ENCODE data around the gene CYP2U1.
"Not testable (repeated sequence)": the region's sequence is repeated elsewhere in the genome, so short reads cannot be mapped to it uniquely, and the experiment has no call there.

CYP2U1 gene

DNA sequence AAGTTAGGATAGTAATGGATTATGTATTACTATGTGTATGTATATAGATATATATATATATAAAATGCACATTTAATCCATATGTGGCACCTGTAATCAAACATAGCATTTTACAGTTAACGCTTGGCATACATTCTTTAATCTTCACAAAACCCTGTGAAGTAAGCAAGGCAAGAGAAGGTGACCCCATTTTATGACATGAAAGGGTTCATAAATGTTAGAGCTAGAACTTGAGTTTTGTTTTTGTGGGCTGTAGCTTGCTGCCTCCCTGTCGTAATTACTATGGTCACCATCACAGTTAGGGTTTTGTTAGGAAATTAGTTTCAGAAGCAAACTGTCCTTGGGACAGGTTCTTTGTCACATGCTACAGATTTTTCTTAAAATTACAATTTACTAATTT is 13.8 kb upstream of the CYP2U1 start:
- DNase-seq (ENCODE audit: low read depth, low spot score): no peak

DNA sequence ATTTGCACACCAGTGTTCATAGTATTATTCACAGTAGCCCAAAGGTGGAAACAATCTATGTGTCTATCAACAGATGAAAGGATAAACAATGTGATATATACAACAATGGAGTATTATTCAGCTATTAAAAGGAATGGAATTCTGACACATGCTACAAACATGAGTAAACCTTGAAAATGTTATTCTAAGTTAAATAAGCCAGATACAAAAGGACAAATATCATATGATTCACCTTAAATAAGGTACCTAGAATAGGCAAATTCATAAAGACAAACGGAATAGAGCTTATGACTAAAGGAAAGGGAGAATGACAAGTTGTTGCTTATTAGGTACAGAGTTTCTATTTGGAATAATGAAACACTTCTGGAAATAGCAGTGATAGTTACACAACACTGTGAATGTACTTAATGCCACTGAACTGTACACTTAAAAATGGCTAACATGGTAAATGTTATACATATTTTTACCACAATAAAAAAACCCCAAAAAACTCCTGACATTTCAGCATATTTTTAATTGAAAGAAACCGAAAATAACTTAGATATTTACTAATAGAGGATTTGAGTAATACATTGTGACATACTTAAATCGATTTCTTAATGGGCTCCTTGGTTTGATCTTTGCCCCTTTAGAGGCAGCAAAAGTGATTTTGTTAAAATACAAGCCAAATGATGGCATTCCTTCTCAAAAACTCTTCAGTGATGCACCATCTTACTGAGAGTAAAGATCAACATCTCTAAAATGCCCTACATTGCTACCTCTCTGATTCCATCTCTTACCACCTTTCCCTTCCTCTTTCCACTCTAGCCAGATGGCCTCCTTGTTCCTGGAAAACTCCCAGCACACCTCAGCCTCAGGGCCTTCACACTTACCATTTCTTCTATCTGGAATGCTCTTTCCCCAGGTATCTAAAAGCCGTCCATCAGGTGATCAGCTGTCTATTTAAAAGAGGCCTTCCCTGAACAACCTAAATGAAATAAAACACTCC is 8.6 kb upstream of the CYP2U1 start:
- no peak for DNase-seq (ENCODE audit: low read depth, low spot score)

- not testable (repeated sequence) for DNase-seq (ENCODE audit: low read depth, low spot score)
Observed at GRCh38 chr4:107925713-107926112, 5.6 kb upstream of the CYP2U1 start.

DNA sequence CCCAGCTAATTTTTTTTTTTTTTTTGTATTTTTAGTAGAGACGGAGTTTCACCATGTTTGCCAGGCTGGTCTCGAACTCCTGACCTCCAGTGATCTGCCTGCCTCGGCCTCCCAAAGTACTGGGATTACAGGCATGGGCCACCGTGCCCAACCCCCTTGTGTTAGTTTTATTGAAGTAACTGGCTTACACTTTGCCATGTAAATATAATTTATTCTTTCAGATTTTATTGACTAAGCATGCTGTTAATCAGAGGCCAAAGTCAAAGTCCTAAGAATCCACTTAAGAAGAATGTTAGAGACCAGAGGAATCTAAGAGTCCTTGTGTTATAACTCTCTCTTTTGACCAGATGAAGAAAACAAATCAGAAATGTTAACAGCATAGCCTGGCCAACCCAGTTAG is 4.5 kb upstream of the CYP2U1 start:
- DNase-seq (ENCODE audit: low read depth, low spot score): not testable (repeated sequence)

DNA sequence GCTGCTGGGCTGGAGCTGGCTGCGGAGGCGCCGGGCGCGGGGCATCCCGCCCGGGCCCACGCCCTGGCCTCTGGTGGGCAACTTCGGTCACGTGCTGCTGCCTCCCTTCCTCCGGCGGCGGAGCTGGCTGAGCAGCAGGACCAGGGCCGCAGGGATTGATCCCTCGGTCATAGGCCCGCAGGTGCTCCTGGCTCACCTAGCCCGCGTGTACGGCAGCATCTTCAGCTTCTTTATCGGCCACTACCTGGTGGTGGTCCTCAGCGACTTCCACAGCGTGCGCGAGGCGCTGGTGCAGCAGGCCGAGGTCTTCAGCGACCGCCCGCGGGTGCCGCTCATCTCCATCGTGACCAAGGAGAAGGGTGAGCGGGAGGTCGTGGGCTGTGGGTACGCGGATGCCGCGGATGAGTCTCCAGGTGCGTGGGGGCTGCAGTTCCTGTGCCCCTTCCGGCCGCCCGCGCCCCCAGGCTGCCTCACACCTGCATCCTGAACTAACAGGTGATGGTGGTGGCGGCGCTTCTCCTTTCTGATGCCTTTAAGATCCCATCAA is 499 bp downstream of the CYP2U1 start:
- no peak for DNase-seq (ENCODE audit: low read depth, low spot score)

DNA sequence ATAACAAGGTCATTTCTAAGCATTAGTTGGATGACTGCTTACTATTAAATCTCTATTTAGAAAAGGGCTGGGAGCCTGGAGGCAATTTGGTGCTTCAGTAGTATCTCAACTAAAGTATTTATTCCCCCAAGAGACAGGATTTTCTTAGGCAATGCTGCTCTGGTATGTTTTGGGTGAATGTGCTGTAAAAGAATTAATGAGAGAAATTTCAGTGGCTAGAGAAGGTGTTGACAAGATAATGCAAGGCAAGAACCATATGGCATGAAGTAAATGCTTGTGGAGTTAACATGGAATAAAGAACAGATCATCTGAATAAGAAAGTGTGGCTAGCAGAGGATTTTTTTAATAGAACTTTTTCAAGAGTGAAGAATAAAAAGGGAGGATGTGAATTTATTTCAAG is 3.9 kb downstream of the CYP2U1 start:
- no peak for DNase-seq (ENCODE audit: low read depth, low spot score)

DNA sequence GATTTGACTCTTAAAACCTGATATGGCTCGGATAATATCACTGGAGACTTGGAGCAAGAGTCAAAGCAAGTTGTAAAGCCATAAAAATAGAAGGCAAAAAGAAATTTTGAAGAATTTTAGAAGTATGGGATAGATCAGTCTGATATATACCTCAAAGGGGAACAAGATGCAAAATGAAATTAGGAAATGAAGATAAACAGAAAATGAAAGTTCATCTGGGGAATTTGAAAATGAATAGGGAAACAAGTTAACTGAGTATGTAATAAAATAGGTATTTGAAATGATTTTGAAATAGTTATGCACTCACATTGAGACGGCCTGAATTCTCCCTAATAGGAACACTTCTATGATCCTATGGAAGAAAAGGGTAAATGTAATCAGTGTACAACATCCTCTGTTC is 5.7 kb downstream of the CYP2U1 start:
- no peak for DNase-seq (ENCODE audit: low read depth, low spot score)

- DNase-seq (ENCODE audit: low read depth, low spot score): no peak
Observed at GRCh38 chr4:107939307-107939706, 8.0 kb downstream of the CYP2U1 start.

- no peak for DNase-seq (ENCODE audit: low read depth, low spot score)
Observed at GRCh38 chr4:107945809-107946208, 14.5 kb downstream of the CYP2U1 start.

GRCh38 chr4:107950746-107951540 is 19.6 kb downstream of the CYP2U1 start:
- no peak for DNase-seq (ENCODE audit: low read depth, low spot score)

- DNase-seq (ENCODE audit: low read depth, low spot score): no peak
Observed at GRCh38 chr4:107951551-107951950, 20.2 kb downstream of the CYP2U1 start.

GRCh38 chr4:107956011-107956410 is 24.7 kb downstream of the CYP2U1 start:
- no peak for DNase-seq (ENCODE audit: low read depth, low spot score)

DNA sequence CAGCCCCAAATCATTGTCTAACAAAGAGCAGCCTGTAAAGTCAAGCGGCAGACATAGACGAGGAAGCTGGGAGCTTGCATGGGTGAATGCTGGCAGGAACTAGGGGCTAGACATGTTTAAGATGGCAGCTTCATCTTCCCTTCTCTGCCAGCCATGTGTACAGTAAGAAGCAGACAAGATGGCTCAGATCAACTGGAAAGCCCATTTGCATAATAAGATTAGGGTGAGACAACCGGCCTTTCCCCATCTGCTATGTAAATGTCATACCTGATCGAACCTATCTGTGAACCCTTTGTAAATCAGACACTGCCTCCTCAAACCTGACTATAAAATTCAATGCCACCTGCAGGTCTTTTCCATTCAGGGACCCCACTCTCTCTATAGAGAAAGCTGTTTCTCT is 35.6 kb downstream of the CYP2U1 start:
- DNase-seq (ENCODE audit: low read depth, low spot score): no peak

DNA sequence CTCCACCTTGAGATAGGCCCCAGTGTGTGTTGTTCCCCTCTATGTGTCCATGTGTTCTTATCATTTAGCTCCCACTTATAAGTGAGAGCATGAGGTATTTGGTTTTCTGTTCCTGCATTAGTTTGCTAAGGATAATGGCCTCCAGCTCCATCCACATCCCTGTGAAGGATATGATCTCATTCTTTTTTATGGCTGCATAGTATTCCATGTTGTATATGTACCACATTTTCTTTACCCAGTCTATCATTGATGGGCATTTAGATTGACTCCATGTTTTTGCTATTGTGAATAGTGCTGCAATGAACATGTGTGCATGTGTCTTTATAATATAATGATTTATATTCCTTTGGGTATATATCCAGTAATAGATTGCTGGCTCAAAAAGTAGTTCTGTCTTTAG is 36.2 kb downstream of the CYP2U1 start:
- DNase-seq (ENCODE audit: low read depth, low spot score): not testable (repeated sequence)

DNA sequence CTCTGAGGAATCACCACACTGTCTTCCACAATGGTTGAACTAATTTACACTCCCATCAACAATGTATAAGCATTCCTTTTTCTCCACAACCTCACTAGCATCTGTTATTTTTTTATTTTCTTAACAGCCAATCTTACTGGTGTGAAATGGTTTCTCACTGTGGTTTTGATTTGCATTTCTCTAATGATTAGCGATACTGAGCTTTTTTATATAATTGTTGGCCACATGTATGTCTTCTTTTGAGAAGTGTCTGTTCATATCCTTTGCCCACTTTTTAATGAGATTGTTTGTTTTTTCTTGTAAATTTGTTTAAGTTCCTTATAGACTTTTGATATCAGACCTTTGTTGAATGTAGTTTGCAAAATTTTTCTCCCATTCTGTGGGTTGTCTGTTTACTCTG is 36.6 kb downstream of the CYP2U1 start:
- DNase-seq (ENCODE audit: low read depth, low spot score): not testable (repeated sequence)

DNA sequence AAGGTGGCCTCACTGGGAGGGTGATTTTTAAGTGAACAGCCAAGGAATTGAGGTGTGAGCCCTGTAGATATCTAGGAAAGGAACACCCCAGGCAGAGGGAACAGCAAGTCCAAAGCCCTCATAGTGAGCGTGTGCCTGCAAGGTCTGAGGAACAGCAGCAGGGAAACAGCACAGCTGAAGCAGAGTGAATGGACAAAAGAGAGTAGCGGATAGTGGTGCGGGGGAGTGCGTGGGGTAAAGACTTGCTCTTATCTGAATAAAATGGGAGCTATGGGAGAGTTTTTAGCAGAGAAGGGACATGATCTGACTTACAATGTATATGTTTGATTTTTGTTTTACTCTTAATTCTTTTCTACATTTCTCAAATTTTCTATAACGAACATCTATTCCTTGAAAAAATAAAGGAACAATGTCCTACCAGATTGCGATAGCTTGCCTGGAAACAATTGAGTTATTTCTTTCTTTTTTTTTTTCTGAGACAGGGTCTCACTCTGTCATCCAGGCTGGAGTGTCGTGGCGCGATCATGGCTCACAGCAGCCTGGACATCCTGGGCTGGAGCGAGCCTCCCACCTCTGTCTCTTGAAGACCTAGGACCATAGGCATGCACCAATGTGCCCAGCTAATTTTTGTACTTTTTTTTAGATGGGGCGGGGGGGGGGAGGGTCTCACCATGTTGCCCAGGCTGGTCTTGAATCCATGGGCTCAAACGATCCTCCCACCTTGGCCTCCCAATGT is 38.9 kb downstream of the CYP2U1 start:
- DNase-seq (ENCODE audit: low read depth, low spot score): no peak

DNA sequence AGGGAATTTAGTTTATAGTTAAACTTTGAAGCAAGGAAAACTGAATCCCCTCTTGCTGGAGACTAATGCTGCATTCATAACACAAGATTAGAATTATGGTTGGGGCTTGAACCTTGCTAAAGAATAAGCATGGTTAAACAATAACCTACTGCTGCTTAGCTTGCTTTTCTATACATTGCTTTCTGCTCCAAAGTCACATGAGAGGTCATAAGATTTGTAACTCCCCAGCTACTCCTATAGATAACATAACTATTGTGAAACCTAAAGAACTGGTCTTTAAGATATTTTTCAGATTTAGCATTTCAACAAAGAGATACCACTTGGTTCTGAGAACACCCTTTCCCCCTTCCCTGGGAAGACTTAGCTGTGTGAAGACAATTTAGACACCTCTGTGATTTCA is 41.3 kb downstream of the CYP2U1 start:
- no peak for DNase-seq (ENCODE audit: low read depth, low spot score)

DNA sequence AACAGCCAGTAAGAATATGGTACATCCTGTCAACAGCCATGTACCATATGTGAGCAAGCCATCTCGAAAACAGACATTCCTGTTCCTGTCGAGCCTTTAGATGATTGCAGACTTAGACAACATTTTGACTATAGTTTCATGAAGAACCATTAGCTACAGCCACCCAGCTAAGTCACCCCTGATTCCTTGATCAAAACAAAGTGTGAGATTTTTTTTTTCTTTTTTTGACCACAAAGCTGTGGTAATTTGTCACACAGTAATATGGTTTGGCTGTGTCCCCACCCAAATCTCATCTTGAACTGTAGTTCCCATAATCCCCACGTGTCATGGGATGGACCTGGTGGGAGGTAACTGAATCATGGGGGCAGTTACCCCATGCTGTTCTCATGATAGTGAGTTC is 43.2 kb downstream of the CYP2U1 start:
- no peak for DNase-seq (ENCODE audit: low read depth, low spot score)

DNA sequence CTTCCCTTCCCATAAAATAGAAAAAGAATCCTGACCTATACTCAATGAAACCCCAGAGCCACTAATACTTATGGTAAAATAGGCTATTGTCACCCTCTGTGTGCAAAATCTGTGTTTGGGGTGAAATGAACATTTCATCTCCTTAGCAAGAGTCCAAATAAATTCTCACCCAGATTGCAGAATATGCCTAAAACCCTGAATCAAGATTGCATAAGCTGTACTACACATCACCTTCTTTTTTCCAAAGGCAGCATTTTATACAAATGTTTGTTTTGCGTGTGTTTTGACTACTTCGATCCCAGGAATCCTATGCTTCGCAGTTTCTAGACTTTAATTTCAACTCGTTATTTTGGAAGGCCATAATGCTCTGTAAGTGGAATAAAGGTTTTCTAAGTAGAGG is 46.1 kb downstream of the CYP2U1 start:
- no peak for DNase-seq (ENCODE audit: low read depth, low spot score)

- no peak for DNase-seq (ENCODE audit: low read depth, low spot score)
Observed at GRCh38 chr4:107977966-107978705, 46.8 kb downstream of the CYP2U1 start.
